Measurements from ENCODE around the gene TGFBRAP1.
A peak's percentile ranks its signal among the peaks of the same experiment; 100 is the strongest.
"Not testable (repeated sequence)": the region's sequence is repeated elsewhere in the genome, so short reads cannot be mapped to it uniquely, and the experiment has no call there.

Gene TGFBRAP1

GRCh38 chr2:105269426-105269825 is 60.1 kb downstream of the TGFBRAP1 start:
- no peak for DNase-seq

GRCh38 chr2:105262651-105263091 is 66.9 kb downstream of the TGFBRAP1 start:
- peak; percentile 35 to 41 for DNase-seq

- no peak for DNase-seq
Observed at GRCh38 chr2:105261061-105261460, 68.5 kb downstream of the TGFBRAP1 start.

DNA sequence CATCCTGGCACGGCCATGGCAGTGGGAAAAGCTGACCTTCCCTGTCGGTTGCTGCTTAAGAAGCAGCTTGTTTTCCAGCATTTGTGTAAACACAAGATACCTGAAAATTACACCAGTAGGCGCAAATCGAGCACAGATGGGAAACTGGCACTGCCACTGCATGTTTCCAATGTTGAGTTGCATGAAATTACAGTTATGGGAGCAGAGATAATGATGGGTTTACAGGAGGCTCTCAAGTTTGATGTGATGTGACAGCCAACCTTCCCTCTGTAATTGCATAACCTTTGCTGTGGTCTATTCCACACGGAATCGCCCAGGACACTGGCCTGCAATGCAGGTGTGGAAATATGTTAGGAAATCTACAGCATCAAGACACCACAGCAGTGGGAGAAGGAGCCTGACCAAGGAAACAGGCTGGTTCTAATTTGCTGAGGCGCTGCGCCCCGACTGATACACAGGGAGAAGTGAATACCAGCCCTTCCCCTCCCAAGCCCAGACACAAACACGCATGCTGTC is 70.6 kb downstream of the TGFBRAP1 start:
- no peak for DNase-seq

DNA sequence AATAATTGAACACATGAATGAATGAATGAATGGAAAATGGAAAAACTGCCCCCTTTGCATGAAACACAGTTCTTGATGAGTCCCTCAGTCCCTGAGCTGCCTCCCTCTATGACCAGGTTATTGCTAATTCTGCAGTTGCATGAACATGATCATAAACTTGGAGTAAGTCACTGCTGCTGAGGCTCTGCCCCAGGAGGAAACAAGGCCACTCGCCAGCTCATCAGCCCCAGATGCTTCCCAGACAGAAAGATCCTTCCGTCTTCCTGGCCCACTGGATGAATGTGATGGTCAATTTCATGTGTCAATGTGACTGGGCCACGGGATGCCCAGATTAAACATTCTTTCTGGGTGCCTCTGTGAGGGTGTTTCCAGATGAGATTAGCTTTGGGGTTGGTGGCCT is 71.6 kb downstream of the TGFBRAP1 start:
- no peak for DNase-seq

DNA sequence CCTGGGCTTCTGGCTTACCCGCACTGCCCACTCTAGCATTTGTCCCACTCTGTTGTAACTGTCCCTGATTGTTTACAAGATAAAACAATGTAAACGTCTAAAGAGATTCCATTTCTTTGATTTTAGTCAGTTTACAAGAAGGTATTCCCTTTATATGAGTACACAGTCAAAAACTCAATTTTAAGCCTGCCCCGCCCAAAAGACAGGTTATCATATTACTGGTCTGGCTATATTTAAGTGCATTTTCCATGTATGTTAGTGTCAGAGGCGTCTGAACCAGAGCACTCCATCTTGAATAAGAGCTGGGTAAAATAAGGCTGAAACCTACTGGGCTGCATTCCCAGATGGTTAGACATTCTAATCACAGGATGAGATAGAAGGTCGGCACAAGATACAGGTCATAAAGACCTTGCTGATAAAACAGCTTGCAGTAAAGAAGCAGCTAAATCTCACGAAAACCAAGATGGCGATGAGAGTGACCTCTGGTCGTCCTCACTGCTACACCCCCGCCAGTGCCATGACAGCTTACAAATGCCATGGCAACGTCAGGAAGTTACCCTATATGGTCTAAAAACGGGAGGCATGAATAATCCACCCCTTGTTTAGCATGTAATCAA is 73.0 kb downstream of the TGFBRAP1 start:
- DNase-seq = no peak

- DNase-seq = no peak
Observed at GRCh38 chr2:105255979-105256378, 73.6 kb downstream of the TGFBRAP1 start.

DNA sequence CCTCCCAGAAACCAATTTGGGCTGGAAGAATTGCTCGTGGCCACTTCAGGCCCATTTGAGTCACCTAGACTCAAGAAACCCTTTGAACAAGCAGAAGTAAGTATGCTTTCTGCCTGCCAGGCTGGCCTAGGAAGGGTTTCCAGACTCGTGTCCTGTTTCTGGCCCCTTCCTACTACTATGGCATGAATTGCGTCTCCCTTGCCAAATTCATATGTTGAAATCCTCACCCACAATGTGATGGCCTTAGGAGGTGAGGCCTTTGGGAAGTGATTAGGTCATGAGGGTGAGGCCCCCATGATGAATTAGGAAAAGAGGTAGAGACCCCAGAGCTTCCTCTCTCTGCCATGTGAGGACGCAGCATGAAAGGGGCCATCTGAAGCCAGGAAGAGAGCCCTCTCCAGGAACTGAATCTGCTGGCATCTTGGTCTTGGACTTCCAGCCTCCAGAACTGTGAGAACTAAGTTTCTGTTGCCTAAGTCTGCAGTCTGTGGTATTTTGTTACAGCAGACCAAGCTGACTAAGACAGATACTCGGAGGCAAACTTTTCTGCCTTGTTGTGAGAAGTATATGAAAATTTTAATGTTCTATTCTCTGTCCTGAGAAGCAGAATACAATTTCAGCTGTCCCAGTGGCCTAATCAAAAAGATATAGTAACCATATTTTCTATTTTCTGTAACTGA is 74.9 kb downstream of the TGFBRAP1 start:
- DNase-seq = no peak

DNA sequence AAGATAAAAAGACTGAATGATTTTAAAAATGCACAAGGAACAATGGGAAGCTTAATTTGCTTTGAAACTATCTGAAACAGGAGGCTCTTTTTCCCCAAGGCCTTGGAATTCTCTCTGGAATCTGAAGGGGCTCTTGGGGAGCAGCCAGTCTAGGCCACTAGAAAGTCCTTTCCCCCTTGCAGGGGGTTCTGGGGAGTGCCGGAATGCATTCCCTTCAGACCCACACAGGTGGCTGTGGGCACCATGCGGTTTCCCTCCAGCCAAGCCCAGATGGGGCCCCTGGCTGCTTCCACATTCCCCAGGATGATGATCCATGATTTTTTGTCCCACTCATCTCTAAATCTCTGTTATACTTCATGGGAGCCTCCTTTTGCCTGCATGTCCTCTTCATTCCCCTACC is 77.3 kb downstream of the TGFBRAP1 start:
- DNase-seq = no peak

DNA sequence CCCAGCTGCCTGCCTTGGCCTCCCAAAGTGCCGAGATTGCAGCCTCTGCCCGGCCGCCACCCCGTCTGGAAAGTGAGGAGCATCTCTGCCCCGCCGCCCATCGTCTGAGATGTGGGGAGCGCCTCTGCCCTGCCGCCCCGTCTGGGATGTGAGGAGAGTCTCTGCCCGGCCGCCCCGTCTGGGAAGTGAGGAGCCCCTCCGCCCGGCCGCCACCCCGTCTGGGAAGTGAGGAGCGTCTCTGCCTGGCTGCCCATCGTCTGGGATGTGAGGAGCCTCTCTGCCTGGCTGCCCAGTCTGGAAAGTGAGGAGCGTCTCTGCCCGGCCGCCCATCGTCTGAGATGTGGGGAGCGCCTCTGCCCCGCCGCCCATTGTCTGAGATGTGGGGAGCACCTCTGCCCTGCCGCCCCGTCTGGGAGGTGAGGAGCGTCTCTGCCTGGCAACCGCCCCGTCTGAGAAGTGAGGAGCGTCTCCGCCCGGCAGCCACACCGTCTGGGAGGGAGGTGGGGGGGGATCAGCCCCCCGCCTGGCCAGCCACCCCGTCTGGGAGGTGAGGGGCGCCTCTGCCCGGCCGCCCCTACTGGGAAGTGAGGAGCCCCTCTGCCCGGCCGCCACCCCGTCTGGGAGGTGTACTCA is 78.4 kb downstream of the TGFBRAP1 start:
- not testable (repeated sequence) for DNase-seq

GRCh38 chr2:105249891-105250290 is 79.6 kb downstream of the TGFBRAP1 start:
- DNase-seq = peak in 1 of 2 experiments; percentile 41

GRCh38 chr2:105249181-105249580 is 80.4 kb downstream of the TGFBRAP1 start:
- peak in 1 of 2 experiments; percentile 33 for DNase-seq

DNA sequence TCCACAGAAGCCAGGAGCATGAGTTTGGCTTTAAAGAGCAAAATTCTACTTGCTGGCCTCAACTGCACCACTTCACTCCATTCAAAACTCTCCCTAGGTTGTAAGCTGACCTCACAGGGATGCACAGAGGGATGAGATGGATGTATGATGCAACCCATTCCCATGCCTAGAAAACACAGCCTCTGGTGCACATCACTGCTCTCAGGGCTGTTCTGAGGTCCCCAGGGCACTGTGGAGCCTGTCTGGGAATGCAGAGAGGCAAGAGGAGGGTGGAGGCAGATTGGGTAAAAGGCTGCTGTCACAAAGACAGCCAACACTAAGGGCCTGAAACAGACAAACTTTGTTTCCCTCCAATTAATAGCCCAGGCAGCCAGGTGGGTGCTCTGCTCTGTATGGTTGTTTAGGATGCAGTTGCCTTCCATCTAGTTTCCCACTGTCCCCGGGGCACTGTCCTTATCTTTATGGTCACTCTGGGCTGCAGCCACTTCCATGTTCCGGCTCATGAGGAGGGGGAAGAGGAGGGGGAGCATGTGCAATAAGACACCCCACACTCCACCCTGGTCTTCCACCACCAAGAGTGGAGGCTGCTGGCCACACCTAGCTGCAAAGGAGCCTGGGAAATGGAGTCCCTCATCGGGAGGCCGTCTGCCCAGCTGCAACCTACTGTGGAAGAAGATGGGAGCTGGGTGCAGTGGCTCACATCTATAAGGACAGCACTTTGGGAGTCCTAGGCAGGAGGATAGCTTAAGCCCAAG is 81.0 kb downstream of the TGFBRAP1 start:
- no peak for DNase-seq

DNA sequence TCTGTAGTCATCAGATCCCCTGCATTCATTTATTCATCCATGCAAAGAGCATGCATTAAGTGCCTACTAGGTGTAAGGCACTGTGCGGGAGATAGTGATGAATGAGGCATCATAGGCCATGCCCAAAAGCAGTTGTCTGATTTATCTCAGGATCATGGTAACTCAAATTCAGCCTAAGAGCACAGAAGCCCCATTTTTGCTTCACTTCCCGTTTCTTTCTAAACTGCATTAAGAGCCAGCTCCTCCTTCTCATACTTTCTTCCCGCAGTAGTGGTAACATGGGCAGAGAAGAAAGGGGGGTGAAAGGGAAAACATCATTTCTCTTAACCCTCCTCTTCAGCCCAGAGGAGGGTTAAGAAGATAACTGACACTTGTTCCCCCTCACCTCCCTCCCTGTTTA is 85.1 kb downstream of the TGFBRAP1 start:
- DNase-seq = no peak

- peak in 1 of 2 experiments; percentile 12 for DNase-seq
Observed at GRCh38 chr2:105243961-105244360, 85.6 kb downstream of the TGFBRAP1 start.

DNA sequence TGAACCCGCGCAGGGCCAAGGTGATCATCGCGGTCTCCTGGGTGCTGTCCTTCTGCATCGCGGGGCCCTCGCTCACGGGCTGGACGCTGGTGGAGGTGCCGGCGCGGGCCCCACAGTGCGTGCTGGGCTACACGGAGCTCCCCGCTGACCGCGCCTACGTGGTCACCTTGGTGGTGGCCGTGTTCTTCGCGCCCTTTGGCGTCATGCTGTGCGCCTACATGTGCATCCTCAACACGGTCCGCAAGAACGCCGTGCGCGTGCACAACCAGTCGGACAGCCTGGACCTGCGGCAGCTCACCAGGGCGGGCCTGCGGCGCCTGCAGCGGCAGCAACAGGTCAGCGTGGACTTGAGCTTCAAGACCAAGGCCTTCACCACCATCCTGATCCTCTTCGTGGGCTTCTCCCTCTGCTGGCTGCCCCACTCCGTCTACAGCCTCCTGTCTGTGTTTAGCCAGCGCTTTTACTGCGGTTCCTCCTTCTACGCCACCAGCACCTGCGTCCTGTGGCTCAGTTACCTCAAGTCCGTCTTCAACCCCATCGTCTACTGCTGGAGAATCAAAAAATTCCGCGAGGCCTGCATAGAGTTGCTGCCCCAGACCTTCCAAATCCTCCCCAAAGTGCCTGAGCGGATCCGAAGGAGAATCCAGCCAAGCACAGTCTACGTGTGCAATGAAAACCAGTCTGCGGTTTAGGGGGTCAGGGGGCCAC is 87.1 kb downstream of the TGFBRAP1 start:
- DNase-seq = no peak

- no peak for DNase-seq
Observed at GRCh38 chr2:105241443-105241842, 88.1 kb downstream of the TGFBRAP1 start, which contains the start of gene GPR45. Gene GPR45 (plus strand): TSS chr2:105241743. CDS start chr2:105241859, 116 bp downstream.

- no peak for DNase-seq
Observed at GRCh38 chr2:105239924-105240323, 89.6 kb downstream of the TGFBRAP1 start.

GRCh38 chr2:105238664-105239240 is 90.8 kb downstream of the TGFBRAP1 start:
- DNase-seq = no peak

DNA sequence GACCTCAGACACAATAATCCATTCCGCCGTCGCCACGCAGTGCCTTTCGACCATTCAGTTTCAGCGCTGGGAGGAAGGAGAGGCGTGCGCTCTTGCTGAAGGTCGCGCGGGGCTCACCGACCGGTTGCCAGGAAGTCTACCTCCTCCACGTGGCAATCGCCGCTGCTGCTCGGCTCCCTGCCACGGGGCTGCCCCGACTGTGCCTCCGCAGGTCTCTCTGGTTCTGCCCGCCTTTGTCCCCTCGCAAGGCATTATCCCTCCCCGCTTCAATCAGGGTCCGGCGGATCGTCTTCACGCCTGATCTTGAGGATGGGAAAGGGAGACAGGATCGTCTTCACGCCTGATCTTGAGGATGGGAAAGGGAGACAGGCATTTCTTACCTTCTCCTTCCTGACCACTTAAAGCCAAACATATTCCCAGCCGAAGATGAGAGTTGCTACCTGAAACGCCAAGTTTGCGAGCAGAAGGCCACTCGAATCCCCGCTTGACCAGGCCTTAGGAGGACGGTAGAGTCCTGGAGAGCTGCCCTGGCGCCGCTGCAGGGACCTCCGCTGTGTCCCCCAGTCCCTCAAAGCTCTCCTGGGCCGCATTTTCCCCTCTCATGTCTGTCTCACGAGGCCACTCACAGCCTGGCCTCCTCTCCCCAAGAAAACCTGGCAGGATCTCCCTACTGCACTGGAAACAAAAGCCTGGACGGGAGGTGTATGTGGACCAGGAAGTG is 92.3 kb downstream of the TGFBRAP1 start:
- no peak for DNase-seq

DNA sequence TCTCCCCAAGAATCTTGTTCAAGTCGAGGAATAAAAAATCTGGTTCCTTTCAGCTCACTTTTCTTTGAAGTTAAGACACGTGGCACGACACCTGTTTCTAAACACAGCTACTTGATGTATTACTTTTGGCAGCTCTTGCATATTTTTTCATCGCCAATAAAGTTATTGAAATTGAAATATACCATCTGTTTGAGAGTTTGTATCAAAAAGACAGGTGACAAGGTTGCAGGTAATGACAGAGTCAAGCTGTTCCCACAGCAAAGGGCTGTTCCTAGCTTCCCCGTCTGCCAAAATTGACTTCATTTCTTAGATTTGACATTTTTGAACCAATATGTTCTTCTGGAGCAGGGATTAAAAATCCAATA is 93.5 kb downstream of the TGFBRAP1 start:
- DNase-seq = no peak

Measured in NCI-H526 (cell line).